Osteocyte (in vitro differentiated cells): ENCODE data around the gene MSH3. TPM values are rescaled to one million over a fixed set of nuclear protein-coding genes. Genes with fewer than 3 reads are reported as not detected.
"Not testable (repeated sequence)": the region's sequence is repeated elsewhere in the genome, so short reads cannot be mapped to it uniquely, and the experiment has no call there.

Source experiments
- DNase-seq: peaks from one replicate; pipeline ENCODE4 v3.0.0; 2021; ENCODE audit warnings: mixed read lengths; ENCODE audit not compliant: unreplicated experiment; ENCODE audit errors: extremely low spot score
- H3K27ac Mint-ChIP-seq: one replicate; pipeline ENCODE4 v1.8.0; 2021; ENCODE audit warnings: mild to moderate bottlenecking, mixed read lengths; ENCODE audit not compliant: unreplicated experiment
- H3K27me3 Mint-ChIP-seq: one replicate; pipeline ENCODE4 v1.8.0; 2021; ENCODE audit warnings: mixed read lengths; ENCODE audit not compliant: unreplicated experiment
- H3K36me3 Mint-ChIP-seq: one replicate; pipeline ENCODE4 v1.8.0; 2021; ENCODE audit warnings: mixed read lengths; ENCODE audit not compliant: unreplicated experiment
- H3K4me1 Mint-ChIP-seq: one replicate; pipeline ENCODE4 v1.8.0; 2021; ENCODE audit warnings: mixed read lengths; ENCODE audit not compliant: unreplicated experiment
- H3K4me3 Mint-ChIP-seq: one replicate; pipeline ENCODE4 v1.8.0; 2021; ENCODE audit warnings: mild to moderate bottlenecking, moderate library complexity, mixed read lengths; ENCODE audit not compliant: unreplicated experiment
- H3K9me3 Mint-ChIP-seq: one replicate; pipeline ENCODE4 v1.8.0; 2021; ENCODE audit warnings: mixed read lengths; ENCODE audit not compliant: unreplicated experiment
- total RNA-seq: library from RNA; stranded (reverse); gene quantifications from 2 replicates; pipeline ENCODE4 v1.2.1, GENCODE V29; 2021
- TF ChIP-seq, protein P1 (sequence below): fragments of 200-600 bp; sonication (generic); IDR thresholded peaks from 2 replicates; pipeline ENCODE4 v1.5.0; 2021; ENCODE audit warnings: antibody characterized with exemption, mild to moderate bottlenecking, moderate library complexity

MSH3 gene
- total RNA-seq, 1 donor from 2014 or later = 14.8 TPM

DNA sequence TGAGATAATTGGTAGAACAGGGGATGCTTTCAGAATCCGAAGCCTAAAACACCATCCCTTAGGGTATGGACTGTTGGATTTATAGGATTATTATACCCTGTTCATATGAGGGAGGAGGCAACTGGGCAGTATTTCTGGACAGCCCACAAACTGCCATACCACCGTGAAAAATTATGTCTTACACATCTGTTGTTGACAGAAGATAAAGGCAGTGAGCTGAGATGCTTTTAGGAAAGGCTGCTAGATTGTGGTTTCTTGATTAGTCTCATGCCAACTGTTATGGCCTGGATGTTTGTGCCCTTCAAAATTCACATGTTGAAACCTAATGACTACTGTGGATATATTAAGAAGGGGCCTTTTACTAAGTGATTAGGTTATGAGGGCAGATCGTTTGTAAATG is 84.0 kb downstream of the MSH3 start:
- TF ChIP-seq, protein P1, sequence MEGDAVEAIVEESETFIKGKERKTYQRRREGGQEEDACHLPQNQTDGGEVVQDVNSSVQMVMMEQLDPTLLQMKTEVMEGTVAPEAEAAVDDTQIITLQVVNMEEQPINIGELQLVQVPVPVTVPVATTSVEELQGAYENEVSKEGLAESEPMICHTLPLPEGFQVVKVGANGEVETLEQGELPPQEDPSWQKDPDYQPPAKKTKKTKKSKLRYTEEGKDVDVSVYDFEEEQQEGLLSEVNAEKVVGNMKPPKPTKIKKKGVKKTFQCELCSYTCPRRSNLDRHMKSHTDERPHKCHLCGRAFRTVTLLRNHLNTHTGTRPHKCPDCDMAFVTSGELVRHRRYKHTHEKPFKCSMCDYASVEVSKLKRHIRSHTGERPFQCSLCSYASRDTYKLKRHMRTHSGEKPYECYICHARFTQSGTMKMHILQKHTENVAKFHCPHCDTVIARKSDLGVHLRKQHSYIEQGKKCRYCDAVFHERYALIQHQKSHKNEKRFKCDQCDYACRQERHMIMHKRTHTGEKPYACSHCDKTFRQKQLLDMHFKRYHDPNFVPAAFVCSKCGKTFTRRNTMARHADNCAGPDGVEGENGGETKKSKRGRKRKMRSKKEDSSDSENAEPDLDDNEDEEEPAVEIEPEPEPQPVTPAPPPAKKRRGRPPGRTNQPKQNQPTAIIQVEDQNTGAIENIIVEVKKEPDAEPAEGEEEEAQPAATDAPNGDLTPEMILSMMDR = no peak
- H3K36me3 Mint-ChIP-seq = peaks cover 16% of the 10 kb centered on the region
- no peaks in the 10 kb centered on the region for H3K4me1 Mint-ChIP-seq
- no peak for DNase-seq
- no peaks in the 10 kb centered on the region for H3K27me3 Mint-ChIP-seq
- no peak overlapping the region for H3K27ac Mint-ChIP-seq
- no peak overlapping the region for H3K4me3 Mint-ChIP-seq
- no peaks in the 10 kb centered on the region for H3K9me3 Mint-ChIP-seq

DNA sequence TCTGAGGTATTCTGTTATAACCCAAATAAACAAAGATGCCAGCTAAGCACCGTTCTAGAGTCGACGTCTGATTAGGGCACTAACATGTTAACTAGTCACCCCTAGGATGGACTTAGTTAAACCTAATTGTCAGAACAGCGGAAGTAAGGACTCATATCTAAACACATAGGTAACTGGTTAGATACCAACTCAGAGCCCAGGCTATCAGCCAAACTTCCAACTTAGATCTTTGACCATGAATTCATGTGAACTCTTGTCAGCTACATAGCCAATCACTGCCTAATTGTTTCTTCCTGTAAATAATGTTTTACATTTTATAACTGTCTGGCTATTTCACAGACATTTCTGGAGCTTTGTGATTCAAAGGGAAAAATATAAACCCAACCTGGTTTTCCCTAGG is 84.6 kb downstream of the MSH3 start:
- Mint-ChIP-seq H3K4me3 (no peak overlapping the region), H3K4me1 (no peaks in the 10 kb centered on the region)
- DNase-seq = no peak

DNA sequence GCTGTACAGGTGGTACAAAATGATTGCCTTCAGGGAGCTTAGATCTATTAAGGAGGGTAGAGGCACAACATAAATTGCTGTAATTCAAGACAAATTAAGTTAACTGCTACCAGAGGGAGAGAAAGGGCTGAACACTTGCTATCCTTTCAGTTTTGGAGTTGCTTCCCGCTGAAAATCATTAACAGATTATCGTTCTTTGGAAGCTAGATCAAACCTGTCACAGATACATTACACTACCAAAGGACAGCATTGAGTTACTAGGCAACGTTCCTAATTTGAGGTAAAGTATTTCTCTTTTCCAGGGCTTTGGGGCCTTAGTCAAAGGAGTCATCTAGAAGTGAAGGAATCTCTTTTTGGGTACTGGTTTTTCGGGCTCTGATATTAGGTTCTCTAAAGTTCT is 85.0 kb downstream of the MSH3 start:
- Mint-ChIP-seq H3K36me3 (peaks cover 22% of the 10 kb centered on the region), H3K9me3 (no peaks in the 10 kb centered on the region), H3K4me3 (no peak overlapping the region), H3K27ac (no peak overlapping the region), H3K4me1 (no peaks in the 10 kb centered on the region), H3K27me3 (no peaks in the 10 kb centered on the region)
- TF ChIP-seq, protein P1 = no peak
- no peak for DNase-seq

More for the DNA sequence above, 84.6 kb downstream of the MSH3 start:
- Mint-ChIP-seq H3K9me3 (no peaks in the 10 kb centered on the region), H3K27me3 (no peaks in the 10 kb centered on the region), H3K27ac (no peak overlapping the region), H3K36me3 (peaks cover 18% of the 10 kb centered on the region)
- TF ChIP-seq, protein P1 = no peak

DNA sequence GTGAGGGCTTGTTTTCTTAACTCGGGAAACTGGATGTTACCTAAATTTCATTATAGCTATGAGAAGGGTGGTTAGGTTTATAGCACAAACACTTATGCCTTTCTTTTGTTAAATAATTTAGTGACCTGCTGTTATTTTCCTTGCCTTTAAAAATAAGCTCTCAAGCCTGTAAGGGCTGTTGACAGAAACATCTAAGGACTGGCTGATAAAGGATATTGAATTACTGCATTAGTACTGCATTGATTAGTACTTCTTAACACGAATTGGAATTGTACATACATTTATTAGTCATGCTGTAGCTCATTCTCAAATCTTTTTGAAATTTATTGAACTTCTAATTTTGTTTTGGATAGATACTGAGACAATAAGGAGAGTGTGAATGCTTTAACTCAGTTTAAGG is 85.4 kb downstream of the MSH3 start:
- H3K4me3 Mint-ChIP-seq = no peak overlapping the region
- DNase-seq = no peak
- H3K27me3 Mint-ChIP-seq = no peaks in the 10 kb centered on the region
- peaks cover 23% of the 10 kb centered on the region for H3K36me3 Mint-ChIP-seq
- no peak overlapping the region for H3K27ac Mint-ChIP-seq
- H3K4me1 Mint-ChIP-seq = no peaks in the 10 kb centered on the region
- TF ChIP-seq, protein P1 = no peak
- no peaks in the 10 kb centered on the region for H3K9me3 Mint-ChIP-seq

DNA sequence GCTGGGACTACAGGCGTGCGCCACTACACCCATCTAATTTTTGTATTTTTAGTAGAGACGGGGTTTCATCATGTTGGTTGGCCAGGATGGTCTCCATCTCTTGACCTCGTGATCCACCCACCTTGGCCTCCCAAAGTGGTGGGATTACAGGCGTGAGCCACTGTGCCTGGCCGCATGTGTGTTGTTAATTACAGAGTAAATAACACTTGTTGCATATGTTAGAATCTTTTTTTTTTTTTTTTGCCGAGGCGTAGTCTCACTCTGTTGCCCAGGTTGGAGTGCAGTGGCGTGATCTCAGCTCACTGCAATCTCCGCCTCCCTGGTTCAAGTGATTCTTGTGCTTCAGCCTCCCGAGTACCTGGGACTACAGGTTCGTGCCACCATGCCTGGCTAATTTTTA is 86.0 kb downstream of the MSH3 start:
- H3K4me1 Mint-ChIP-seq, H3K27ac Mint-ChIP-seq, H3K27me3 Mint-ChIP-seq, H3K4me3 Mint-ChIP-seq, DNase-seq, H3K9me3 Mint-ChIP-seq: not testable (repeated sequence)
- peaks cover 27% of the 10 kb centered on the region for H3K36me3 Mint-ChIP-seq

DNA sequence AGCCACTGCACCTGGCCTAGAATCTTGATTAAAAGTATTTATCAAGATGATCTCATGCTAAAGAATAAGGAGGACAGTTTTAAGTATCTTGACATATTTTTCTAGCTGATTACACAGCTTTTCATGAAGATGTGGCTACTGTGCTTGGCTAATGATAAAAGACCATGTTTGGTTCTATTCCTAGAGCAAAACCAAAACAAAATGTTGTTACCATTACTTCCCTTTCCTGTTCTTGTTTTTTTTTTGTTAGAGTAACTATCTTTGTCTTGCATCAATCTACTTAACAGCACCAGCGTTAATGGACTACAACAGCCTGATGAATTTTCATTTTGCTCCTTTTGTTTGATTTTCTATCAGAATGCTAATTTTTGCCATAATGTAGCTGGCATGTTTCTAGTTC is 86.5 kb downstream of the MSH3 start:
- Mint-ChIP-seq H3K4me1 (no peaks in the 10 kb centered on the region), H3K27me3 (no peaks in the 10 kb centered on the region), H3K9me3 (no peaks in the 10 kb centered on the region), H3K4me3 (no peak overlapping the region), H3K27ac (no peak overlapping the region), H3K36me3 (peaks cover 27% of the 10 kb centered on the region)
- DNase-seq = no peak
- TF ChIP-seq, protein P1 = no peak
